Mononuclear cell (primary cell): ENCODE results near the gene HSF5. TPM values are rescaled to one million over a fixed set of nuclear protein-coding genes. Genes with fewer than 3 reads are reported as not detected.

ENCODE experiments used
- H3K27me3 ChIP-seq: 2 replicates; pipeline ENCODE4 v1.6.0; 2011; ENCODE audit warnings: low read length, control low read depth; ENCODE audit not compliant: insufficient read depth
- H3K4me1 ChIP-seq: 2 replicates; pipeline ENCODE4 v1.5.1; 2011; ENCODE audit warnings: mild to moderate bottlenecking, low read length, control low read depth; ENCODE audit not compliant: insufficient read depth
- H3K4me3 ChIP-seq: 2 replicates; pipeline ENCODE4 v1.5.1; 2011; ENCODE audit warnings: mild to moderate bottlenecking, low read length, moderate library complexity
- H3K9me3 ChIP-seq: 2 replicates; pipeline ENCODE4 v1.5.1; 2011; ENCODE audit warnings: low read depth, mild to moderate bottlenecking, control low read depth, low read length
- total RNA-seq: library from RNA; depleted of rRNA; stranded (reverse); fragments of >200 nt; gene quantifications from one replicate; pipeline ENCODE4 v1.2.3, GENCODE V29; 2012

HSF5 gene
- total RNA-seq, 1 donor = 1.7 TPM

- Histone ChIP-seq H3K9me3 (no peaks in the 10 kb centered on the region), H3K4me3 (no peak overlapping the region), H3K4me1 (peaks cover 3% of the 10 kb centered on the region), H3K27me3 (no peaks in the 10 kb centered on the region)
Observed at GRCh38 chr17:58475985-58476384, 12.2 kb downstream of the HSF5 start.

GRCh38 chr17:58470356-58470755 lies 17.9 kb downstream of the HSF5 start:
- Histone ChIP-seq H3K27me3 (no peaks in the 10 kb centered on the region), H3K4me3 (no peak overlapping the region), H3K4me1 (no peaks in the 10 kb centered on the region), H3K9me3 (no peaks in the 10 kb centered on the region)

- no peak overlapping the region for H3K4me3 ChIP-seq
- no peaks in the 10 kb centered on the region for H3K9me3 ChIP-seq
- no peaks in the 10 kb centered on the region for H3K27me3 ChIP-seq
- H3K4me1 ChIP-seq = no peaks in the 10 kb centered on the region
Observed at GRCh38 chr17:58468944-58469343, 19.3 kb downstream of the HSF5 start.

DNA sequence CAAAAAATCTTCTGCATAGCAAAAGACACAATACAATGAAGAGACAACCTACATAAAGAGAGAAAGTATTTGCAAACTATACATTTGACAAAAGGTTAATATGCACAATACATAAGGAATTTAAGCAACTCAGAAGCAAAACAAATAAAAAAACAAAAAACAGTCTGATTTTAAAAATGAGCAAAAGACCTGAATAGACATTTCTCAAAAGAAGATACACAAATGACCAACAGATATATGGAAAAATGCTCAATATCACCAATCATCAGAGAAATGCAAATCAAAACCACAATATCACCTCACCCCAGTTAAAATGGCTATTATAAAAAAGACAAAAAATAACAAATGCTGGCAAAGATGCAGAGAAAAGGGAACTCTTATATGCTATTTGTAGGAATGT lies 32.7 kb downstream of the HSF5 start:
- H3K9me3 ChIP-seq = no peaks in the 10 kb centered on the region
- no peak overlapping the region for H3K4me3 ChIP-seq
- H3K4me1 ChIP-seq = no peaks in the 10 kb centered on the region
- H3K27me3 ChIP-seq = no peaks in the 10 kb centered on the region

- no peak overlapping the region for H3K4me3 ChIP-seq
- no peaks in the 10 kb centered on the region for H3K4me1 ChIP-seq
- H3K27me3 ChIP-seq = no peaks in the 10 kb centered on the region
- H3K9me3 ChIP-seq = no peaks in the 10 kb centered on the region
Observed at GRCh38 chr17:58452738-58453137, 35.5 kb downstream of the HSF5 start.

- Histone ChIP-seq H3K27me3 (no peaks in the 10 kb centered on the region), H3K4me1 (no peaks in the 10 kb centered on the region), H3K9me3 (no peaks in the 10 kb centered on the region), H3K4me3 (no peak overlapping the region)
Observed at GRCh38 chr17:58447039-58447975, 40.9 kb downstream of the HSF5 start.

DNA sequence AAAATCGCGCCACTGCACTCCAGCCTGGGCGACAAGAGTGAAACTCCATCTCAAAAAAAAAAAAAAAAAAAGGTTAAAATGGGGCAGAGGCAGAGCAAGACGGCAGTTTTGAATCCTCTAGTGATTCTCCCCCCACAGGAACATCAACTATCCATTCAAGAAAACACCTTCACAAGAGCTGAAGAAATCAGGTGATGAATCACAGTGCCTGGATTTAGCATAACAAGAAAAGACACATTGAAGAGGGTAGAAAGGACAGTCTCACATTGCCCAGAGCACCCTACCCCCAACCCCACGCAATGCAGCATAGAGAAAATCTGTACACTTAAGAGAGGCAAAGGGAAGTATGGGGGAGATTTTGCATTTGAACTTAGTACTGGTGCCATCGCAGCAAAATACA lies 42.1 kb downstream of the HSF5 start:
- Histone ChIP-seq H3K9me3 (no peaks in the 10 kb centered on the region), H3K27me3 (no peaks in the 10 kb centered on the region), H3K4me1 (no peaks in the 10 kb centered on the region), H3K4me3 (no peak overlapping the region)

DNA sequence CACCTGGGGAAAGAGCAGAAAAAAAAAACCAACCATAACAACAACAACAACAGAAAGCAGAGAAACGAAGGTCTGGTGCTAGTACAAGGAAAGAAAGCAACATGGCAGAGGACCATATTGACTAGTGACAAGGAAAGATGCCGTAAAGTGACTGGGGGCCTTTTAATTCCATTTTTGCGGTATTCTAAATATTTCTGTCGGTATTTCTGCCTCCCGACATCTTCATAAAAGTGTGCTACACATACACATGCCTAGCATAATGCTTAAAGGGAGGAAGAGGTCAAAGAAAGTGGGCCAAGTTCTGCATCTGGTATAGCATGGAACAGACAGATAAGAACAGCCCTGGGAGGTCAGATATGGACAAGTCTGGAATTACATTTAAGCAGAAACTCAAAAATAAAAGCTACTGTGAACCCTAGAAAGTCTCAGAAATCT lies 51.4 kb downstream of the HSF5 start:
- H3K4me1 ChIP-seq = no peaks in the 10 kb centered on the region
- no peak overlapping the region for H3K4me3 ChIP-seq
- H3K27me3 ChIP-seq = no peaks in the 10 kb centered on the region

GRCh38 chr17:58436245-58436644 lies 52.0 kb downstream of the HSF5 start:
- Histone ChIP-seq H3K9me3 (no peaks in the 10 kb centered on the region), H3K4me1 (no peaks in the 10 kb centered on the region), H3K4me3 (no peak overlapping the region), H3K27me3 (no peaks in the 10 kb centered on the region)

More for the DNA sequence above, 51.4 kb downstream of the HSF5 start:
- no peaks in the 10 kb centered on the region for H3K9me3 ChIP-seq

DNA sequence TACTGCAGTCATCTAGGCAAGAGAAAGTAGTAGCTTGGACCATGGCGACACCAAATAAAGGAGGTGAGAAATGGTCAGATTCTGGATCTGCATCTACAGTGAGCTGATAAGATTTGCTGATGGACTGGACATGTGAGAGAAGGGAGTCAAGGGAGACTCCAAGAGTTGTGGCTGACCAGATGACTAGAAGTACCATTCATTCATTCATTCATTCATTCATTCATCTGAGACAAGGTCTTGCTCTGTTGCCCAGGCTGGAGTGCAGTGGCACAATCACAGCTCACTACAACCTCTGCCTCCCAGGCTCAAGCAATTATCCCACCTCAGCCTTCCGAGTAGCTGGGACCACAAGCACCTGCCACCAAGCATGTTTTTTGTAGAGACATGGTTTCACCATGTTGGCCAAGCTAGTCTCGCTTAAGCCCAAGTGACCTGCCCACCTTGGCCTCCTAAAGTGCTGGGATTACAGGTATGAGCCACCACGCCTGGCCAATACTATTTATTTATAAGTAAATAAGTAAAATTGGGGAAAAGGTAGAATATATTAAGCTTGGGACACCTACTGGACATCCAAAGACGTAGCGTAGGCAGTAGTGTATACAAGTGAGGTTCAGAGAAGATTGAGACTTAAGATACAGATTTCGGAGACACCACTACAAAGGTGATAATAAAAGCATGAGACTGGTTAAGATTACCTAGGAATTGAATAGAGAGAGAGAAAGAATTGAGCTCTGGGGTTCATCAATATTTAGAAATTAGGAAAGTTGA lies 55.2 kb downstream of the HSF5 start:
- Histone ChIP-seq H3K4me1 (no peaks in the 10 kb centered on the region), H3K9me3 (no peaks in the 10 kb centered on the region), H3K4me3 (no peak overlapping the region), H3K27me3 (no peaks in the 10 kb centered on the region)

DNA sequence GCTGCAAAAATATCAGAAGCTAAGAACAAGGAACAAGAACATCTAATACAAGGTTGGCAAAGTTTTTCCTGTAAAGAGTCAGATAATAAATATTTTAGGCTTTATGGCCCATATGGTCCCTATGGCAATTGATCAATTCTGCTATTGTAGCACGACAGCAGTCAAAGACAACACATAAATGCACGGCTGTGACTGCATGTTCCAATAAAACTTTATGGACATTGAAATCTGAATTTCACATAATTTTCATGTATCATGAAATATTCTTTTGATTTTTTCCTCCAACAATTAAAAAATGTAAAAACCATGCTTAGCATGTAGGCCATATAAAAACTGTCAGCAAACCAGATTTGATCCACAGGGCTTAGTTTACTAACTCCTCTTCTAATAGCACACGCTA lies 60.4 kb downstream of the HSF5 start:
- Histone ChIP-seq H3K4me3 (no peak overlapping the region), H3K9me3 (no peaks in the 10 kb centered on the region), H3K27me3 (no peaks in the 10 kb centered on the region), H3K4me1 (no peaks in the 10 kb centered on the region)

DNA sequence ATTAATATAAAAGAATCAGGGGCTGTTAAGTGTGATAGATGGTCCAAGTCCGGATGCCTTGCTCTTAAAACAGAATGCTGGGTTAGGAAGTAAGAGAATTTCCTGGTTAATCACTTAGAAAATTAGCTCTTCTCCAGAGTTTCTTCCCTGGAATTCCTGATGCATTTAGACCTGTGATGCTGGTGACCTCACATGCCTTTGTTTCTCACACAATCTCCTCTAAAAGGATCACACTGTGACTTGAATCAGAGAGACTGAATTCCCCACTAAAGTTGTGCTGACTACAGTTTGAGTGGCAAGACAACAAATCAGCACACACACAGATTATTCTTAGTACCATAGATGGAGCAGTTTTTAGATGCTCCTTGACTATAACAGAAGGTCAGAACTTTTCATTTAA lies 66.5 kb downstream of the HSF5 start:
- peaks cover 8% of the 10 kb centered on the region for H3K4me1 ChIP-seq
- no peaks in the 10 kb centered on the region for H3K9me3 ChIP-seq
- no peaks in the 10 kb centered on the region for H3K27me3 ChIP-seq
- no peak overlapping the region for H3K4me3 ChIP-seq

GRCh38 chr17:58420827-58421226 lies 67.4 kb downstream of the HSF5 start:
- H3K4me1 ChIP-seq = peaks cover 8% of the 10 kb centered on the region
- H3K9me3 ChIP-seq = no peaks in the 10 kb centered on the region
- H3K4me3 ChIP-seq = no peak overlapping the region
- H3K27me3 ChIP-seq = no peaks in the 10 kb centered on the region

DNA sequence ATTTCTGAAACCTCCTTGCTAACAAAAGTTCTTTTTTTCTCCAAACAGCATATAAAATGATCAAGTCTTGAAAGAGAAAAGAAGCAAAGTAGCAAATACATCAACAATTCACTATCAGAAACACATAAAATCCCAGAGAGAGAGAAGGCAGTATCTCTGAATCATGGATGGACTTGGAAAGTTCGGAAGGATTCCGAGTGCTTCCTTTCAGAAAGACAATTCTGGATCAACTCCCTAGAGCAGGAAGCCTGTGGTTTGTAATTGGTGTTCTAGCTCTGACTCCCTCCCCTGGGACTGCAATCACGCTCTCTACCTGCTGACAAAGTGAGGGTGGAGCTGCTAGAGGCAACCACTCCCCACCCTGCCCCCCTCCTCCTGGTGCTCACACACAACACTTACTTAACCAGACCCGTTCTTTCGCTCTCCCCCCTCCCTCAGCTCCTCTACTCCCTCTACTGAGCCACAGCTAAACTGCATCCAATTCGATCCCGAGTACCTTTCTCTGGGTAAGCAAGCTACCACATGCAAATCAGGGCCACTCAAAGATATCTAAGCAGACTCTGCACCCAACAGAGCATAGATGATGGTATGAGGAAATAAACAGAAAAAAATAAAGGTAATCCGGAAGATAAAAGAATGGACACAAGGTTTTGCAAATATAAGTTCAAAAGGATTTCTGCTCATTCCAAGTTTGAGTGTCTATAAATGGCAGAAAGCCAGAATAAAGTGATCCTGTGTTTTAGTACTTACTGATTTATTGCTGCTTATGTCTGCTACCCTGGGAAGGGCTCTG lies 70.7 kb downstream of the HSF5 start, which contains the start of gene RNF43:
TSS of gene RNF43 (minus strand) at position 235 of the 793 bp plus-strand sequence. CDS start 1,957 bp downstream, outside the sequence.
- Histone ChIP-seq H3K4me1 (peaks cover 8% of the 10 kb centered on the region), H3K27me3 (no peaks in the 10 kb centered on the region), H3K4me3 (no peak within 1 kb of the TSS), H3K9me3 (no peaks in the 10 kb centered on the region)

DNA sequence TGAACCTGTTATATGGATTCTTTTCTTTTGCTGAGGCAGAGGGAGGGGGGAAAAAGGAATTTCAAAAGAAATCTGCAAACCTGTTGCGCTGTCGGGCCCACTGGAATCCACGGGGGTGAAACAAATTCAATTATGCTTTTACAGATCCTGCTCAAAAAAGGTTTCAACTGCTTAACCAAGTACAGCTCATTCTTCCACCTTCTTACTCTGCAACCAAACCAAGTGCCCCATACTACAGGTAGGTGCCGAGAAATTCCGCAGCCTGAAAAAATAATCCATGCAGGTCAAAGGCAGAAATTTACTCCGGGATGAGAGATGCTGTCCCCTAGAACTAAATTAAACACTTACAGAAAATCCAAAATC lies 71.3 kb downstream of the HSF5 start:
- Histone ChIP-seq H3K27me3 (no peaks in the 10 kb centered on the region), H3K9me3 (no peaks in the 10 kb centered on the region), H3K4me3 (no peak overlapping the region), H3K4me1 (peaks cover 8% of the 10 kb centered on the region)
